ENCODE data around the gene HDAC4.

The HDAC4 gene

GRCh38 chr2:239432174-239432573, 31.4 kb upstream of the HDAC4 start:
- H4K20me1 ChIP-seq (ENCODE audit: insufficient read depth, low read length), result no peaks in the 10 kb centered on the region
- DNase-seq, result no peak
- H3K36me3 ChIP-seq (replicated peaks; ENCODE audit: insufficient read depth, low read length), result no peaks in the 10 kb centered on the region
- H3K9me2 ChIP-seq (replicated peaks; ENCODE audit: insufficient read depth, low read length), result no peaks in the 10 kb centered on the region
- TF ChIP-seq CTCF (IDR thresholded peaks at IDR 0.05; ENCODE audit: low read length) (no peak), EZH2phosphoT487 (IDR thresholded peaks at IDR 0.05; ENCODE audit: low read length) (no peak), EZH2 (optimal IDR thresholded peaks at IDR 0.05; ENCODE audit: low read depth, low read length) (no peak)
- H3K79me2 ChIP-seq (ENCODE audit: low read length), result no peaks in the 10 kb centered on the region
- H3K27me3 ChIP-seq (replicated peaks; ENCODE audit: insufficient read depth, low read length), result no peaks in the 10 kb centered on the region
- no peaks in the 10 kb centered on the region for H3K9me3 ChIP-seq (replicated peaks; ENCODE audit: insufficient read depth, low read length)
- H3K4me2 ChIP-seq (ENCODE audit: low read depth, low read length), result no peak overlapping the region
- H3F3A ChIP-seq (ENCODE audit: insufficient read depth, low read length), result no peaks in the 10 kb centered on the region
- no peak overlapping the region for H3K27ac ChIP-seq (ENCODE audit: low read length)
- peaks cover 9% of the 10 kb centered on the region; the same call in 1 of the 2 replicates for H3K4me1 ChIP-seq (ENCODE audit: low read length)
- no peak overlapping the region for H3K9ac ChIP-seq (ENCODE audit: low read length)
- H2AFZ ChIP-seq (ENCODE audit: low read length), result no peak overlapping the region
- H3K4me3 ChIP-seq (ENCODE audit: low read length), result no peak overlapping the region

- no peak for DNase-seq
- Histone ChIP-seq H2AFZ (ENCODE audit: low read length) (no peak overlapping the region), H3K4me1 (ENCODE audit: low read length) (0 out of 2 replicates have a peak, but pooled peaks cover 3% of the 10 kb centered on the region), H3K4me2 (ENCODE audit: low read depth, low read length) (no peak overlapping the region), H3K9me2 (replicated peaks; ENCODE audit: insufficient read depth, low read length) (no peaks in the 10 kb centered on the region), H3K9me3 (replicated peaks; ENCODE audit: insufficient read depth, low read length) (no peaks in the 10 kb centered on the region), H3K4me3 (ENCODE audit: low read length) (no peak overlapping the region), H3F3A (ENCODE audit: insufficient read depth, low read length) (no peaks in the 10 kb centered on the region), H3K27me3 (replicated peaks; ENCODE audit: insufficient read depth, low read length) (no peaks in the 10 kb centered on the region), H3K27ac (ENCODE audit: low read length) (no peak overlapping the region), H3K36me3 (replicated peaks; ENCODE audit: insufficient read depth, low read length) (no peaks in the 10 kb centered on the region), H4K20me1 (ENCODE audit: insufficient read depth, low read length) (no peaks in the 10 kb centered on the region), H3K9ac (ENCODE audit: low read length) (no peak overlapping the region), H3K79me2 (ENCODE audit: low read length) (no peaks in the 10 kb centered on the region)
- TF ChIP-seq EZH2 (optimal IDR thresholded peaks at IDR 0.05; ENCODE audit: low read depth, low read length), result no peak
These were observed 30.7 kb upstream of the HDAC4 start for GRCh38 chr2:239431536-239431935.

- Histone ChIP-seq H3K36me3 (replicated peaks; ENCODE audit: insufficient read depth, low read length) (no peaks in the 10 kb centered on the region), H3K79me2 (ENCODE audit: low read length) (no peaks in the 10 kb centered on the region), H3K4me2 (ENCODE audit: low read depth, low read length) (no peak overlapping the region), H2AFZ (ENCODE audit: low read length) (no peak overlapping the region), H3K9me3 (replicated peaks; ENCODE audit: insufficient read depth, low read length) (no peaks in the 10 kb centered on the region), H3K4me1 (ENCODE audit: low read length) (no peaks in the 10 kb centered on the region), H3K4me3 (ENCODE audit: low read length) (no peak overlapping the region), H3K27me3 (replicated peaks; ENCODE audit: insufficient read depth, low read length) (no peaks in the 10 kb centered on the region), H3K9ac (ENCODE audit: low read length) (no peak overlapping the region), H4K20me1 (ENCODE audit: insufficient read depth, low read length) (no peaks in the 10 kb centered on the region), H3F3A (ENCODE audit: insufficient read depth, low read length) (no peaks in the 10 kb centered on the region), H3K27ac (ENCODE audit: low read length) (no peak overlapping the region), H3K9me2 (replicated peaks; ENCODE audit: insufficient read depth, low read length) (no peaks in the 10 kb centered on the region)
- no peak for DNase-seq
- TF ChIP-seq CTCF (IDR thresholded peaks at IDR 0.05; ENCODE audit: low read length) (no peak), EZH2 (optimal IDR thresholded peaks at IDR 0.05; ENCODE audit: low read depth, low read length) (no peak)
These were observed 28.9 kb upstream of the HDAC4 start for GRCh38 chr2:239429473-239430350.

GRCh38 chr2:239425631-239426030, 24.8 kb upstream of the HDAC4 start:
- no peak for TF ChIP-seq CTCF (IDR thresholded peaks at IDR 0.05; ENCODE audit: low read length)
- no peak for TF ChIP-seq EZH2phosphoT487 (IDR thresholded peaks at IDR 0.05; ENCODE audit: low read length)
- no peak for TF ChIP-seq EZH2 (optimal IDR thresholded peaks at IDR 0.05; ENCODE audit: low read depth, low read length)
- no peak for DNase-seq

More at GRCh38 chr2:239425631-239426030, 24.8 kb upstream of the HDAC4 start:
- Histone ChIP-seq H2AFZ (ENCODE audit: low read length) (no peak overlapping the region), H3K4me1 (ENCODE audit: low read length) (no peaks in the 10 kb centered on the region), H3K4me3 (ENCODE audit: low read length) (no peak overlapping the region), H3K9ac (ENCODE audit: low read length) (no peak overlapping the region), H3K79me2 (ENCODE audit: low read length) (no peaks in the 10 kb centered on the region), H3K9me2 (replicated peaks; ENCODE audit: insufficient read depth, low read length) (no peaks in the 10 kb centered on the region), H3K36me3 (replicated peaks; ENCODE audit: insufficient read depth, low read length) (no peaks in the 10 kb centered on the region), H3K4me2 (ENCODE audit: low read depth, low read length) (no peak overlapping the region), H3K27ac (ENCODE audit: low read length) (no peak overlapping the region), H4K20me1 (ENCODE audit: insufficient read depth, low read length) (no peaks in the 10 kb centered on the region), H3K9me3 (replicated peaks; ENCODE audit: insufficient read depth, low read length) (no peaks in the 10 kb centered on the region), H3K27me3 (replicated peaks; ENCODE audit: insufficient read depth, low read length) (no peaks in the 10 kb centered on the region), H3F3A (ENCODE audit: insufficient read depth, low read length) (no peaks in the 10 kb centered on the region)
